Immature natural killer cell (primary cell): ENCODE data around the gene MICOS13. TPM values are rescaled to one million over a fixed set of nuclear protein-coding genes. Genes with fewer than 3 reads are reported as not detected.

Source experiments
- DNase-seq, 3 donors: peaks; one replicate each; pipeline ENCODE4 v3.0.0; 2022; ENCODE audit warnings: mixed read lengths in 1 of 3
- H3K27ac Mint-ChIP-seq, 6 donors: one replicate each; pipeline ENCODE4 v1.8.0; 2020; ENCODE audit warnings: mixed read lengths in 6 of 6, mild to moderate bottlenecking in 5 of 6, inconsistent platforms in 4 of 6, moderate library complexity in 3 of 6
- H3K27me3 Mint-ChIP-seq, 3 donors: one replicate each; pipeline ENCODE4 v1.8.0; 2020 to 2021; ENCODE audit warnings: low read depth in 3 of 3, mild to moderate bottlenecking in 3 of 3, mixed read lengths in 3 of 3, moderate library complexity in 3 of 3, inconsistent platforms in 1 of 3
- H3K36me3 Mint-ChIP-seq, 3 donors: one replicate each; pipeline ENCODE4 v1.8.0; 2020; ENCODE audit warnings: mixed read lengths in 3 of 3, inconsistent platforms in 2 of 3, mild to moderate bottlenecking in 2 of 3
- H3K4me1 Mint-ChIP-seq, 2 donors: one replicate each; pipeline ENCODE4 v1.8.0; 2020; ENCODE audit warnings: inconsistent platforms in 2 of 2, mild to moderate bottlenecking in 2 of 2, mixed read lengths in 2 of 2, moderate library complexity in 1 of 2
- H3K4me3 Mint-ChIP-seq, 5 donors: one replicate each; pipeline ENCODE4 v1.8.0; 2020; ENCODE audit warnings: mild to moderate bottlenecking in 5 of 5, mixed read lengths in 5 of 5, inconsistent platforms in 3 of 5, moderate library complexity in 3 of 5
- H3K9me3 Mint-ChIP-seq, 6 donors: one replicate each; pipeline ENCODE4 v1.8.0; 2020; ENCODE audit warnings: mild to moderate bottlenecking in 6 of 6, mixed read lengths in 6 of 6, inconsistent platforms in 4 of 6, moderate library complexity in 3 of 6
- polyA plus RNA-seq, 3 donors: library from polyadenylated mRNA; unstranded; fragments of 300-500 nt; fragmentation: Illumina TruSeq; gene quantifications; one replicate each; pipeline ENCODE4 v1.2.3, GENCODE V29; 2021

The MICOS13 gene
- polyA plus RNA-seq, 3 donors from 2014 or later, result 85.1 to 134 (median 98.2) TPM

GRCh38 chr19:5687360-5688198, 7.3 kb upstream of the MICOS13 start:
- Mint-ChIP-seq H3K4me3 (peak overlapping the region; percentile 82 to 90 (median 85)), H3K36me3 (no peaks in the 10 kb centered on the region), H3K4me1 (peaks cover 34 to 36% of the 10 kb centered on the region in 2 donors), H3K27ac (no peak overlapping the region), H3K27me3 (peaks cover 7 to 18% (median 14%) of the 10 kb centered on the region in 3 donors), H3K9me3 (no peaks in the 10 kb centered on the region)
- DNase-seq, result no peak

- DNase-seq, result peak; percentile 96 to 98 (median 97)
- Mint-ChIP-seq H3K9me3 (no peaks in the 10 kb centered on the region), H3K27ac (peak overlapping the region; percentile 61 to 94 (median 85)), H3K36me3 (no peaks in the 10 kb centered on the region), H3K27me3 (peaks cover 11 to 16% (median 14%) of the 10 kb centered on the region in 3 donors), H3K4me3 (peak overlapping the region; percentile 82 to 90 (median 85)), H3K4me1 (peaks cover 31 to 41% of the 10 kb centered on the region in 2 donors)
Measured at GRCh38 chr19:5686647-5687359, 6.5 kb upstream of the MICOS13 start.

GRCh38 chr19:5686326-5686646, 6.0 kb upstream of the MICOS13 start:
- Mint-ChIP-seq H3K27ac (peak overlapping the region; percentile 61 to 94 (median 85)), H3K4me1 (peaks cover 35 to 46% of the 10 kb centered on the region in 2 donors), H3K36me3 (no peaks in the 10 kb centered on the region), H3K9me3 (no peaks in the 10 kb centered on the region), H3K27me3 (peaks cover 11 to 19% (median 18%) of the 10 kb centered on the region in 3 donors), H3K4me3 (peak overlapping the region; percentile 82 to 90 (median 85))
- DNase-seq, result no peak

- no peak for DNase-seq
- Mint-ChIP-seq H3K4me1 (peaks cover 30 to 43% of the 10 kb centered on the region in 2 donors), H3K9me3 (no peaks in the 10 kb centered on the region), H3K4me3 (no peak overlapping the region), H3K36me3 (no peaks in the 10 kb centered on the region), H3K27me3 (peaks cover 10 to 16% (median 15%) of the 10 kb centered on the region in 3 donors), H3K27ac (no peak overlapping the region)
Measured at GRCh38 chr19:5684694-5685430, 4.5 kb upstream of the MICOS13 start.

- no peak for DNase-seq
- no peaks in the 10 kb centered on the region for H3K36me3 Mint-ChIP-seq
- H3K27ac Mint-ChIP-seq, result peak overlapping the region in 3 of 6 donors; percentile 7 to 60 (median 43)
- H3K27me3 Mint-ChIP-seq, result peaks cover 9 to 16% (median 13%) of the 10 kb centered on the region in 3 donors
- H3K4me3 Mint-ChIP-seq, result peak overlapping the region in 2 of 5 donors; percentile 31 to 62
- peaks cover 33 to 47% of the 10 kb centered on the region in 2 donors for H3K4me1 Mint-ChIP-seq
- H3K9me3 Mint-ChIP-seq, result no peaks in the 10 kb centered on the region
Measured at GRCh38 chr19:5683177-5683886, 3.0 kb upstream of the MICOS13 start.

- peak overlapping the region; percentile 78 to 86 (median 84) for H3K4me3 Mint-ChIP-seq
- no peaks in the 10 kb centered on the region for H3K9me3 Mint-ChIP-seq
- no peaks in the 10 kb centered on the region for H3K36me3 Mint-ChIP-seq
- H3K27me3 Mint-ChIP-seq, result peaks cover 9 to 16% (median 13%) of the 10 kb centered on the region in 3 donors
- H3K27ac Mint-ChIP-seq, result peak overlapping the region in 4 of 6 donors; percentile 63 to 95 (median 77)
- DNase-seq, result no peak
- H3K4me1 Mint-ChIP-seq, result peaks cover 30 to 43% of the 10 kb centered on the region in 2 donors
Measured at GRCh38 chr19:5682107-5682482, 1.8 kb upstream of the MICOS13 start.

GRCh38 chr19:5681391-5682106, 1.2 kb upstream of the MICOS13 start:
- Mint-ChIP-seq H3K4me3 (peak overlapping the region; percentile 78 to 86 (median 84)), H3K27me3 (peaks cover 9 to 16% (median 13%) of the 10 kb centered on the region in 3 donors), H3K4me1 (peaks cover 29 to 40% of the 10 kb centered on the region in 2 donors), H3K9me3 (no peaks in the 10 kb centered on the region), H3K36me3 (no peaks in the 10 kb centered on the region), H3K27ac (peak overlapping the region; percentile 10 to 95 (median 84))
- no peak for DNase-seq

- Mint-ChIP-seq H3K4me3 (peak overlapping the region; percentile 87 to 98 (median 90)), H3K9me3 (no peaks in the 10 kb centered on the region)
Measured at GRCh38 chr19:5680084-5680436, 256 bp downstream of the MICOS13 start.

GRCh38 chr19:5679289-5680083, 830 bp downstream of the MICOS13 start:
- DNase-seq, result no peak
- no peaks in the 10 kb centered on the region for H3K36me3 Mint-ChIP-seq
- H3K4me3 Mint-ChIP-seq, result peak overlapping the region; percentile 87 to 98 (median 90)
- no peaks in the 10 kb centered on the region for H3K9me3 Mint-ChIP-seq
- H3K27ac Mint-ChIP-seq, result peak overlapping the region; percentile 94 to 99 (median 98)
- H3K4me1 Mint-ChIP-seq, result peaks cover 23 to 32% of the 10 kb centered on the region in 2 donors
- H3K27me3 Mint-ChIP-seq, result peaks cover 9 to 16% (median 13%) of the 10 kb centered on the region in 3 donors

More at GRCh38 chr19:5680084-5680436, 256 bp downstream of the MICOS13 start:
- H3K4me1 Mint-ChIP-seq, result peaks cover 23 to 32% of the 10 kb centered on the region in 2 donors
- peak overlapping the region; percentile 94 to 99 (median 98) for H3K27ac Mint-ChIP-seq
- peaks cover 9 to 16% (median 13%) of the 10 kb centered on the region in 3 donors for H3K27me3 Mint-ChIP-seq
- H3K36me3 Mint-ChIP-seq, result no peaks in the 10 kb centered on the region
- no peak for DNase-seq

GRCh38 chr19:5678071-5678718, 2.1 kb downstream of the MICOS13 start:
- H3K4me3 Mint-ChIP-seq, result no peak overlapping the region
- H3K9me3 Mint-ChIP-seq, result no peaks in the 10 kb centered on the region
- peaks cover 23 to 32% of the 10 kb centered on the region in 2 donors for H3K4me1 Mint-ChIP-seq
- peaks cover 0 to 6% (median 5%) of the 10 kb centered on the region in 3 donors for H3K36me3 Mint-ChIP-seq
- peaks cover 9 to 18% (median 11%) of the 10 kb centered on the region in 3 donors for H3K27me3 Mint-ChIP-seq
- no peak overlapping the region for H3K27ac Mint-ChIP-seq
- no peak for DNase-seq

GRCh38 chr19:5677580-5677979, 2.7 kb downstream of the MICOS13 start:
- Mint-ChIP-seq H3K27me3 (peaks cover 9 to 18% (median 13%) of the 10 kb centered on the region in 3 donors), H3K4me1 (peaks cover 23 to 32% of the 10 kb centered on the region in 2 donors), H3K27ac (no peak overlapping the region), H3K4me3 (no peak overlapping the region), H3K36me3 (peaks cover 0 to 9% (median 5%) of the 10 kb centered on the region in 3 donors), H3K9me3 (no peaks in the 10 kb centered on the region)
- DNase-seq, result no peak
